ENCODE results near the gene VENTX.

DNA sequence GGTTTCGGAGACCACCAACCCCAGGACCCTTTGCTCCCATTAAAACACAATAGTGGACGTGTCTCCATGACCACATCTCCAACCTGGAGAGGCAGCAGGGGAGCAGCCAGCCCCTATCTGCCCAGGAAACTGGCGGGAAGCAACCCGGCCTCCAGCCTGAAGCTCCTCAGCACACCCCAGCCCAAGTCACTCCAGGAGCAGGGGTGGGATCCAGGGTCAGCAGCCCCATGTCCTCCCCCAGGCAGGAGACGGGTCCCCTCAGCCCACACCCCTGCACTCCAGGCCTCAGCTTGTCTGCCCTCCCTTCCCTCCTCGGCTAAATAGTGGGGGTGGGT, 38.4 kb downstream of the VENTX start:
- TF ChIP-seq POLR2AphosphoS5 (IDR thresholded peaks at IDR 0.05; ENCODE audit: low read depth, low read length) (no peak), POLR2A (IDR thresholded peaks at IDR 0.05; ENCODE audit: low read depth, low read length) (no peak), TAF1 (IDR thresholded peaks at IDR 0.05; ENCODE audit: borderline replicate concordance, low read depth, low read length) (no peak)
